Osteocyte (in vitro differentiated cells): ENCODE measurements around the gene APBA1. TPM values are rescaled to one million over a fixed set of nuclear protein-coding genes. Genes with fewer than 3 reads are reported as not detected.

Experiments used
- DNase-seq: peaks from one replicate; pipeline ENCODE4 v3.0.0; 2021; ENCODE audit warnings: mixed read lengths; ENCODE audit not compliant: unreplicated experiment; ENCODE audit errors: extremely low spot score
- H3K27ac Mint-ChIP-seq: one replicate; pipeline ENCODE4 v1.8.0; 2021; ENCODE audit warnings: mild to moderate bottlenecking, mixed read lengths; ENCODE audit not compliant: unreplicated experiment
- H3K27me3 Mint-ChIP-seq: one replicate; pipeline ENCODE4 v1.8.0; 2021; ENCODE audit warnings: mixed read lengths; ENCODE audit not compliant: unreplicated experiment
- H3K36me3 Mint-ChIP-seq: one replicate; pipeline ENCODE4 v1.8.0; 2021; ENCODE audit warnings: mixed read lengths; ENCODE audit not compliant: unreplicated experiment
- H3K4me1 Mint-ChIP-seq: one replicate; pipeline ENCODE4 v1.8.0; 2021; ENCODE audit warnings: mixed read lengths; ENCODE audit not compliant: unreplicated experiment
- H3K4me3 Mint-ChIP-seq: one replicate; pipeline ENCODE4 v1.8.0; 2021; ENCODE audit warnings: mild to moderate bottlenecking, moderate library complexity, mixed read lengths; ENCODE audit not compliant: unreplicated experiment
- H3K9me3 Mint-ChIP-seq: one replicate; pipeline ENCODE4 v1.8.0; 2021; ENCODE audit warnings: mixed read lengths; ENCODE audit not compliant: unreplicated experiment
- total RNA-seq: library from RNA; stranded (reverse); gene quantifications from 2 replicates; pipeline ENCODE4 v1.2.1, GENCODE V29; 2021
- TF ChIP-seq, protein P1 (sequence below): fragments of 200-600 bp; sonication (generic); IDR thresholded peaks from 2 replicates; pipeline ENCODE4 v1.5.0; 2021; ENCODE audit warnings: antibody characterized with exemption, mild to moderate bottlenecking, moderate library complexity

Gene APBA1
- total RNA-seq, 1 donor from 2014 or later = 5.2 TPM

DNA sequence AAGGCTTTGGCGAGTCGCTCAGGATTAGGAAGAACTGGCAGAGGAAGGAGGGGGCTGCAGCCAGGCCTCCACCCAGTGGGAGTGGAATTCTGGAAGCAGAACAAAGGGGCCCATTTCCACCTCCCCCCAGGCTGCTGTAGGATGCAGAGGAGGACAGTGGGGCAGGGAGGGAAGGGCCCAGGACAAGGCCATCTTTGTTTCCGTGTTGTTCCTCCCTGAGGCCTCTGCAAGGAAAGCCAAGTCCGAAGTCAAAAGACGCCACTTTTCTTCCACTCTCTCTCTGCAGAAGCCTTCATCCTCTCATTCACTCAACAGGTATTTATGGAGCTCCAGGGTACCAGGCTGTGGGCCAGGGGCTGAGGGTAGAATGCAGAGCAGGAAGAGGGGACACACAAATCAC, 276.5 kb downstream of the APBA1 start:
- Mint-ChIP-seq H3K27me3 (peaks cover 2% of the 10 kb centered on the region), H3K27ac (no peak overlapping the region), H3K36me3 (no peaks in the 10 kb centered on the region), H3K9me3 (no peaks in the 10 kb centered on the region), H3K4me1 (peaks cover 4% of the 10 kb centered on the region), H3K4me3 (no peak overlapping the region)
- TF ChIP-seq, protein P1, sequence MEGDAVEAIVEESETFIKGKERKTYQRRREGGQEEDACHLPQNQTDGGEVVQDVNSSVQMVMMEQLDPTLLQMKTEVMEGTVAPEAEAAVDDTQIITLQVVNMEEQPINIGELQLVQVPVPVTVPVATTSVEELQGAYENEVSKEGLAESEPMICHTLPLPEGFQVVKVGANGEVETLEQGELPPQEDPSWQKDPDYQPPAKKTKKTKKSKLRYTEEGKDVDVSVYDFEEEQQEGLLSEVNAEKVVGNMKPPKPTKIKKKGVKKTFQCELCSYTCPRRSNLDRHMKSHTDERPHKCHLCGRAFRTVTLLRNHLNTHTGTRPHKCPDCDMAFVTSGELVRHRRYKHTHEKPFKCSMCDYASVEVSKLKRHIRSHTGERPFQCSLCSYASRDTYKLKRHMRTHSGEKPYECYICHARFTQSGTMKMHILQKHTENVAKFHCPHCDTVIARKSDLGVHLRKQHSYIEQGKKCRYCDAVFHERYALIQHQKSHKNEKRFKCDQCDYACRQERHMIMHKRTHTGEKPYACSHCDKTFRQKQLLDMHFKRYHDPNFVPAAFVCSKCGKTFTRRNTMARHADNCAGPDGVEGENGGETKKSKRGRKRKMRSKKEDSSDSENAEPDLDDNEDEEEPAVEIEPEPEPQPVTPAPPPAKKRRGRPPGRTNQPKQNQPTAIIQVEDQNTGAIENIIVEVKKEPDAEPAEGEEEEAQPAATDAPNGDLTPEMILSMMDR = no peak
- DNase-seq = no peak

DNA sequence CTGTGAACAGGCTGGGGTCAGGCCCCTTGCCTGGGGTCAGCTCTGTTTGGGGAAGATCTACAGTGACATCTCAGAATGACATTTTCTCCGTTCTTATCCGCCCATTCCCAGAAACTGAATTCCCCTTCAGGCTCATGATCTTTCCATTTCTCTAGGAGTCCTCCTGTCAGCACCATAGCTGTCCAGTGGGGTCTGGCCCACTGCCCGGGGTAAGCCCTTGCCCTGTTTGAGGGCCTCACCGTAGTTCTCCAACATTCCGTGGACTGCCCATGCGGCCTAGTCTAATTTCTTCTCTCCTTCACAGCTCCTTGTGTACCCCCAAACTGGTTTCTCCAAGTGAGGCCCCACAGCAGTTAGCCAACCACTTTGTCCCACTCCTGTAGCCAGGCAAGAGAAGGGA, 278.7 kb downstream of the APBA1 start:
- TF ChIP-seq, protein P1 = no peak
- DNase-seq = no peak
- Mint-ChIP-seq H3K36me3 (no peaks in the 10 kb centered on the region), H3K4me3 (no peak overlapping the region), H3K27me3 (peaks cover 6% of the 10 kb centered on the region), H3K27ac (no peak overlapping the region), H3K9me3 (no peaks in the 10 kb centered on the region), H3K4me1 (peaks cover 4% of the 10 kb centered on the region)

DNA sequence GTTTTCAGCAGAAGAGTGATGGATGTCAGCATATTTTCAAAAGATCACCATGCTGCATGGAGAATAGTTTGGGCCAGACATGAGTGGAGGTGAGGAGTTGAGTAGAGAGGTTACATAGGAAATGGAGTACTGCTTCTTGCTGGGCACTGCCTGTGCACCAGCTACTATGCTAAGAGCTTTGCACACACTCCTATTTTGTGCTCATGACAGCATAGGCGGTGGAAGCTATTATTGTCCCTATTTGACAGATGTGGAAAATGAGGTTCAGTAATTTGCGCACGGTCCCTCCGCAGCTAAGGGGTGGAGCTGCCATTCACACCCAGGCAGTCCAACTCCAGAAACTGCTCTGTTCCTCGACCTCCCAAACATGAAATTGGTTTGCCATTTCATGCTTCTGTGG, 279.3 kb downstream of the APBA1 start:
- no peaks in the 10 kb centered on the region for H3K36me3 Mint-ChIP-seq
- DNase-seq = no peak
- peaks cover 11% of the 10 kb centered on the region for H3K27me3 Mint-ChIP-seq
- TF ChIP-seq, protein P1 = no peak
- H3K4me3 Mint-ChIP-seq = no peak overlapping the region
- H3K4me1 Mint-ChIP-seq = peaks cover 4% of the 10 kb centered on the region
- no peak overlapping the region for H3K27ac Mint-ChIP-seq
- no peaks in the 10 kb centered on the region for H3K9me3 Mint-ChIP-seq

DNA sequence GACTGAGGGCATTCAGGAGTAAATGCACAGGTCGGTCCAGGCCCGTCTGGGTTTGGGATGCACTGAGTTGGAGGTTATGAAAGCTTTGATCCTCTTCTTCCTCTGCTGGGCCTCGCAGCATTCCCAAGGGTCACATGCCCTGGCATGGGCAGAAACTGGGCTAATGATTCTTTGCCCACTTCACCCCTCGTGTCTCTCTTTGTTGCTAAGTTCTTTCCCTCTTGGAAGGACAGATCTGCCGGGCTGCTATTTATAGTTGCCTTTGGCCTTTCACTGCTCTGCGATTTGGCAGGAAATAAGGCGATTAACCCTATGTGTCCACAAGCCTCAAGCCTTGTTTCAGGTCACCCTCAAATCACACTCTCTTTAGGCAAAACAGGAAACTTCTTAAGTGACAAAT, 280.2 kb downstream of the APBA1 start:
- no peaks in the 10 kb centered on the region for H3K9me3 Mint-ChIP-seq
- no peak overlapping the region for H3K27ac Mint-ChIP-seq
- peaks cover 4% of the 10 kb centered on the region for H3K4me1 Mint-ChIP-seq
- H3K36me3 Mint-ChIP-seq = no peaks in the 10 kb centered on the region
- H3K4me3 Mint-ChIP-seq = no peak overlapping the region
- H3K27me3 Mint-ChIP-seq = peaks cover 16% of the 10 kb centered on the region
- no peak for DNase-seq
- TF ChIP-seq, protein P1 = no peak

DNA sequence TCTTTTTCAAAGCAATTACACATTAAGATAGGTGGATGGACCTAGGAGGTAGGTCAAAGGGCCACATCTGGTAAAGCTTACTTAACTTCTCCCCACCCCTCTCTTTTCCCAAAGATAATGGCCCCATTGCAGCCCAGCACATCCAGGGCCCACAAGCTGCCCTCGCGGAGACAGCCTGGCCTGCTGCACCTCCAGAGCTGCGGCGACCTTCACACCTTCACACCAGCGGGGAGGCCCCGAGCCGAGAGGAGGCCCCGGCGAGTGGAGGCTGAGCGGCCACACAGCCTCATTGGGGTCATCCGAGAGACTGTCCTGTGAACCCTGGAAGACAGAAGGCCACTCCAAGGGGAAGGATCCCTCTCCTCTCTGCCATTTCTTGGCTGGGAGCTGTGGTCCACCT, 280.7 kb downstream of the APBA1 start:
- Mint-ChIP-seq H3K27ac (no peak overlapping the region), H3K36me3 (no peaks in the 10 kb centered on the region), H3K4me3 (no peak overlapping the region), H3K27me3 (peaks cover 16% of the 10 kb centered on the region), H3K9me3 (no peaks in the 10 kb centered on the region), H3K4me1 (peaks cover 4% of the 10 kb centered on the region)
- no peak for DNase-seq
- TF ChIP-seq, protein P1 = no peak
